Measurements from ENCODE around the gene RTF1.

DNA sequence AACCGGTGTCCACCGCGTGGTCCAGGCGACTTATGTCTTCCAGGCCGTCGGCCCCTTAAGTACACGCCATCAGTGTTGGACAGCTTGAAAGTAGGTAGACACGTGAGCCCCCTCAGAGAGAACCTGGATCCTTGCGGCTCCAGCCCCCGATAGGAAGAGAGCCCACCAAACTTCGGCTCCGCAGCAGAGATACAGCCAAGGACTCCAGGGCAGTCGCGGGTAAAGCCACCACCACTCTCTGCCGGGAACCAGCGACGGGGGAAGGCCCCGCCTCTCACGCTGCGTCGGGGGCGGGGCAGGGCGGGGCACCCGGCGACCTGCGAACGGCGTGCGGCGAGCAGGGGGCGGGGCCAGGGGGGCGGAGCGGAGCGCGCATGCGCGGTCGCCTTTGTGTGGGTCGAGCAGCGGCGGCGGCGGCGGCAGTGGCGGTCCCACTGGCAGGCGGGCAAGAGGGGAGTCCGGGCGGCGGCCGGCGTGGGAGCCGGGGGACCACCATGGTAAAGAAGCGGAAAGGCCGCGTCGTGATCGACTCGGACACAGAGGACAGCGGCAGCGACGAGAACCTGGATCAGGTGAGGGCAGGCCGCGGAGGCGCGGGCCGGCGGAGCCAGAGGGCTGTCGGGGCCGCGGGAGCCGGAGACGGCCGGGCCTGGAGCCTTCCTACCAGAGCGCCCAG, at the start of gene RTF1:
- TF ChIP-seq, protein P1, sequence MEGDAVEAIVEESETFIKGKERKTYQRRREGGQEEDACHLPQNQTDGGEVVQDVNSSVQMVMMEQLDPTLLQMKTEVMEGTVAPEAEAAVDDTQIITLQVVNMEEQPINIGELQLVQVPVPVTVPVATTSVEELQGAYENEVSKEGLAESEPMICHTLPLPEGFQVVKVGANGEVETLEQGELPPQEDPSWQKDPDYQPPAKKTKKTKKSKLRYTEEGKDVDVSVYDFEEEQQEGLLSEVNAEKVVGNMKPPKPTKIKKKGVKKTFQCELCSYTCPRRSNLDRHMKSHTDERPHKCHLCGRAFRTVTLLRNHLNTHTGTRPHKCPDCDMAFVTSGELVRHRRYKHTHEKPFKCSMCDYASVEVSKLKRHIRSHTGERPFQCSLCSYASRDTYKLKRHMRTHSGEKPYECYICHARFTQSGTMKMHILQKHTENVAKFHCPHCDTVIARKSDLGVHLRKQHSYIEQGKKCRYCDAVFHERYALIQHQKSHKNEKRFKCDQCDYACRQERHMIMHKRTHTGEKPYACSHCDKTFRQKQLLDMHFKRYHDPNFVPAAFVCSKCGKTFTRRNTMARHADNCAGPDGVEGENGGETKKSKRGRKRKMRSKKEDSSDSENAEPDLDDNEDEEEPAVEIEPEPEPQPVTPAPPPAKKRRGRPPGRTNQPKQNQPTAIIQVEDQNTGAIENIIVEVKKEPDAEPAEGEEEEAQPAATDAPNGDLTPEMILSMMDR (IDR thresholded peaks at IDR 0.05): no peak
- TF ChIP-seq RFX5 (IDR thresholded peaks at IDR 0.05; ENCODE audit: low read length): no peak
